ENCODE measurements around the gene FRMD1. TPM values are rescaled to one million over a fixed set of nuclear protein-coding genes. Genes with fewer than 3 reads are reported as not detected.

Gene FRMD1
- total RNA-seq, 1 experiment from 2014 or later, result not detected

DNA sequence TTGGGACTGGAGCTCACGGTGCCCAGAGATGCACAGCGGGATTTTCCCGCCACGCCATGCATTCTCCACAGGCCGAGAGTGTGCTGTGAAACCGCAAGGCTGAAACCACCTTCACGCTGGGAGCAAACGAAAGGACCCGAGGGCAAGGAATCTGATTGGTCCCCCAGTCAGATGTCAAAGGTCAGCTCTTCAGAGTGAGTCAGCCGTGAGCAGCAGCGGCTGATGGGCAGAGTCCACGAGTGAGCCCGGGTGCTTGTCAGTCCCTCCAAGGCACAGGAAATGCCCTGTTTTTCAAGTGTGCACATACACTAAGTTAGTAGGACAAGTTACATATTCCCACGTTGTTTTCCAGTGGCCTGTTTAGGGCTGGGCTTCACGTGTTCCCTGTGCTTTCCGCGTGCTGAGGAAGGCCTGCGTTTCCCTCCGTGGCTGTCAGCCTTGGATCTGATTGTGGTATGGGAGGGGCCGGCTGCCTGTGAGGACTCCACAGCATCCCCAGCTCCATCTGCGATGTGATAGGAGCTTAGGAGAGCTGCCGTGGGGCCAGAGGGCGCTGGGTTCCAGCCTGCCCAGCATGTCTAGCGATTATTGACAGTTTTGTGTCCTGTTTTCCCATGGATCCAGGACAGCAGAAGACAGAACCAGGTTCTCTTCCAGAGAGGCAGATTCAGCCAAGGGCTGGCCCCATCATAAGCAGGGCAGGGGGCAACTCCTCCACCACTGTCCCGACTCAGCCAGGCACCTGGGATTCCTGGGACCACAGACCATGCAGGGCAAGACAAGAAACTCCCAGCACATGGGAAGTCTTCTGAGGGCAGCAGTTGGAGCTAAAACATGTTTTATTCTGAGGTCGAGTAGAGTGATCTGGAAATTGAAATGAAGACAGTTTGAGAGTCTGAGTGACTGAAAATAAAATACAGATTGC is 38.2 kb upstream of the FRMD1 start:
- Histone ChIP-seq H3K9ac (ENCODE audit: low read length) (no peak overlapping the region), H3K9me2 (replicated peaks; ENCODE audit: low read length) (no peaks in the 10 kb centered on the region), H3K4me2 (ENCODE audit: low read length) (no peak overlapping the region), H3K4me1 (ENCODE audit: insufficient read depth, low read length) (no peaks in the 10 kb centered on the region), H3K79me2 (ENCODE audit: low read length) (no peaks in the 10 kb centered on the region), H2AFZ (ENCODE audit: low read length) (no peak overlapping the region), H3K27me3 (ENCODE audit: low read length) (no peaks in the 10 kb centered on the region), H4K20me1 (ENCODE audit: low read length) (no peaks in the 10 kb centered on the region), H3K36me3 (ENCODE audit: low read depth, low read length) (no peaks in the 10 kb centered on the region), H3F3A (ENCODE audit: low read length, unreplicated experiment) (no peaks in the 10 kb centered on the region), H3K9me3 (ENCODE audit: low read length) (no peaks in the 10 kb centered on the region), H3K27ac (ENCODE audit: low read length) (no peak overlapping the region), H3K4me3 (ENCODE audit: low read length) (no peak overlapping the region)
- TF ChIP-seq EZH2 (IDR thresholded peaks at IDR 0.05; ENCODE audit: low read length, unreplicated experiment) (no peak), EZH2phosphoT487 (IDR thresholded peaks at IDR 0.05; ENCODE audit: borderline replicate concordance, low read length) (no peak)
- TF ChIP-seq, protein P1, sequence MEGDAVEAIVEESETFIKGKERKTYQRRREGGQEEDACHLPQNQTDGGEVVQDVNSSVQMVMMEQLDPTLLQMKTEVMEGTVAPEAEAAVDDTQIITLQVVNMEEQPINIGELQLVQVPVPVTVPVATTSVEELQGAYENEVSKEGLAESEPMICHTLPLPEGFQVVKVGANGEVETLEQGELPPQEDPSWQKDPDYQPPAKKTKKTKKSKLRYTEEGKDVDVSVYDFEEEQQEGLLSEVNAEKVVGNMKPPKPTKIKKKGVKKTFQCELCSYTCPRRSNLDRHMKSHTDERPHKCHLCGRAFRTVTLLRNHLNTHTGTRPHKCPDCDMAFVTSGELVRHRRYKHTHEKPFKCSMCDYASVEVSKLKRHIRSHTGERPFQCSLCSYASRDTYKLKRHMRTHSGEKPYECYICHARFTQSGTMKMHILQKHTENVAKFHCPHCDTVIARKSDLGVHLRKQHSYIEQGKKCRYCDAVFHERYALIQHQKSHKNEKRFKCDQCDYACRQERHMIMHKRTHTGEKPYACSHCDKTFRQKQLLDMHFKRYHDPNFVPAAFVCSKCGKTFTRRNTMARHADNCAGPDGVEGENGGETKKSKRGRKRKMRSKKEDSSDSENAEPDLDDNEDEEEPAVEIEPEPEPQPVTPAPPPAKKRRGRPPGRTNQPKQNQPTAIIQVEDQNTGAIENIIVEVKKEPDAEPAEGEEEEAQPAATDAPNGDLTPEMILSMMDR (conservative IDR thresholded peaks at IDR 0.05; ENCODE audit: low read depth, low read length), result no peak
- intact Hi-C loops (cut with micrococcal nuclease), result no loop called here
- DNase-seq (no peak), ATAC-seq (no peak)
- POLR2A ChIA-PET (ENCODE audit: unreplicated experiment), result no interaction called here
- CTCF ChIA-PET, result no interaction called here
- no TSS peak for BruUV-seq (replicated peaks)

DNA sequence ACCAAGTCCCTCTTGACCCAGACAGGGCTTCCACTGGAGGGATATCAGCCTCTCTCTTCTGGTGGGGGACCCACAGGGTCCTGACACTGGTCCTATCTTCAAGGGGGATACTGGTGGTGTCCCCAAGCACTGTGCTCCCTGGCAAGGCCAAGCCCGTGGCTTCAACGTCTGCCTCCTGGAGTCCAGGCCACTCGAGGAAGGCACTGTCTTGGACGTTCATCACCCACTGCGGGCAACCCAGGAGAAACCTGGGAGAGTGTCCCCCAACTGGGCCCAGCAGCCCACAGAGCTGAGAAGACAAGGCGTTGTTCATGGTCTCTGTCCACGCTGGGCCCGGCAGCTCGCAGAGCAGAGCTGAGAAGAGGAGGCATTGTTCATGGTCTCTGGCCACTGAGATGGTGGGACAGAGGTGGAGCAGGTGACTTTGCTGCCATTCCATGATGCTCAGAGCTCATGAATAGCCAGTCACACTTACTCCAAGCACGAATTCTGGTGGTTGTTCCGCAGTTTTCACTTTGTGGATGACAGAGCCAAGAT is 37.5 kb upstream of the FRMD1 start:
- TF ChIP-seq, protein P1 (conservative IDR thresholded peaks at IDR 0.05; ENCODE audit: low read depth, low read length), result no peak
- TF ChIP-seq EZH2phosphoT487 (IDR thresholded peaks at IDR 0.05; ENCODE audit: borderline replicate concordance, low read length) (no peak), EZH2 (IDR thresholded peaks at IDR 0.05; ENCODE audit: low read length, unreplicated experiment) (no peak)
- H3K4me2 ChIP-seq (ENCODE audit: low read length), result no peak overlapping the region
- ChIA-PET POLR2A (ENCODE audit: unreplicated experiment) (no interaction called here), CTCF (no interaction called here)
- ATAC-seq (no peak), DNase-seq (no peak)
- H3K36me3 ChIP-seq (ENCODE audit: low read depth, low read length), result no peaks in the 10 kb centered on the region
- no peaks in the 10 kb centered on the region for H3K27me3 ChIP-seq (ENCODE audit: low read length)
- no peaks in the 10 kb centered on the region for H3K4me1 ChIP-seq (ENCODE audit: insufficient read depth, low read length)
- no peaks in the 10 kb centered on the region for H3K9me3 ChIP-seq (ENCODE audit: low read length)
- no peaks in the 10 kb centered on the region for H3K79me2 ChIP-seq (ENCODE audit: low read length)
- H3K27ac ChIP-seq (ENCODE audit: low read length), result no peak overlapping the region
- H4K20me1 ChIP-seq (ENCODE audit: low read length), result no peaks in the 10 kb centered on the region
- no peak overlapping the region for H2AFZ ChIP-seq (ENCODE audit: low read length)
- no peaks in the 10 kb centered on the region for H3F3A ChIP-seq (ENCODE audit: low read length, unreplicated experiment)
- no peak overlapping the region for H3K9ac ChIP-seq (ENCODE audit: low read length)
- intact Hi-C loops (cut with micrococcal nuclease), result no loop called here
- H3K4me3 ChIP-seq (ENCODE audit: low read length), result no peak overlapping the region
- no peaks in the 10 kb centered on the region for H3K9me2 ChIP-seq (replicated peaks; ENCODE audit: low read length)
- no TSS peak for BruUV-seq (replicated peaks)
